NCI-H1694 treated with DMSO at 0.1 percent for 48 hours (cell line): Measurements from ENCODE around the gene HES4.
"Not testable (repeated sequence)": the region's sequence is repeated elsewhere in the genome, so short reads cannot be mapped to it uniquely, and the experiment has no call there.

Experiments
- DNase-seq: peaks from one replicate; lab custom pipeline; 2025; lab: John Stamatoyannopoulos, UW

Gene HES4

DNA sequence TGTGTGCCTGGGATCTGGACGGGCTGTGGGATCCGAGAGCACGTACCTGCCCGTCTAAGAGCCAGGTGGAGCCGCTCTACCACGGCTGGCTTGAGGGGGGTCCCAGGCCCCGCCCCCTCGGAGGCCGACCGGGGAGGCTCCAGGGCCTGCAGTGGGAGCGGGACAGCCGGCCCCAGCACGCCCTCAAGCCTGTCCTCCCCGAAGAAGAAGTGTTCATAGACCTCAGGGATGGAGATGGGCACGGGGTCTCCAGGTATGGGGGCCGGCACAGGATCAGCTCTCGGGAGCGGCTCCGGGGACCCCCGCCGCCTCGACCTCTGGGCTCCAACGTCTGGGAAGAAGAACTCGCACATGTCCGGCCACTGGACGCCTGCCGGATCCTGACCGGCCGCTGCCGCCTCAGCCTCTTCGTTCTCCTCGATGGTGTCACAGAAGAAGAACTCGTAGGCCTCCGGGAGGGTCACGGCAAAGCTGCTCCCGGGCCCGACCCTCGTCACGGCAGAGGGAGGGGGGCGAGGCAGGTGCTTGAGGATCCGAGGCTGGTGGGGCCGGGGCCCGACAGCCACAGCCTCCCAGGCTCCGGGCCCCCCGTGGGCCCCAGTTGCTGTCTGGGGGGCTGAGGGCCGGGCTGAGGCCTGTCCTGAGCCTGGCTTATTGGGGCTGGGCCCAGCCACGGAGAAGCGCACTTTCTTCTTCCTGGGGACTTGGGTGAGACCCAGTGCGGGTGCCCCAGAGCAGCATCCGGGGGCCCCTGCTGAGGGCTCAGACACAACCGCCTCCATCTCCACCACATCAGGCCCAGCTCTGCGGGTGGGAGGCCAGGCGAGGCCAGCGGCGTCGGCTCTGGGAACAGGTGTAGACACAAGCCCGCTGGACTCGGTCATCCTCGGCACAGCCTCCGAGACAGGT is 20.8 kb downstream of the HES4 start:
- no peak for DNase-seq

DNA sequence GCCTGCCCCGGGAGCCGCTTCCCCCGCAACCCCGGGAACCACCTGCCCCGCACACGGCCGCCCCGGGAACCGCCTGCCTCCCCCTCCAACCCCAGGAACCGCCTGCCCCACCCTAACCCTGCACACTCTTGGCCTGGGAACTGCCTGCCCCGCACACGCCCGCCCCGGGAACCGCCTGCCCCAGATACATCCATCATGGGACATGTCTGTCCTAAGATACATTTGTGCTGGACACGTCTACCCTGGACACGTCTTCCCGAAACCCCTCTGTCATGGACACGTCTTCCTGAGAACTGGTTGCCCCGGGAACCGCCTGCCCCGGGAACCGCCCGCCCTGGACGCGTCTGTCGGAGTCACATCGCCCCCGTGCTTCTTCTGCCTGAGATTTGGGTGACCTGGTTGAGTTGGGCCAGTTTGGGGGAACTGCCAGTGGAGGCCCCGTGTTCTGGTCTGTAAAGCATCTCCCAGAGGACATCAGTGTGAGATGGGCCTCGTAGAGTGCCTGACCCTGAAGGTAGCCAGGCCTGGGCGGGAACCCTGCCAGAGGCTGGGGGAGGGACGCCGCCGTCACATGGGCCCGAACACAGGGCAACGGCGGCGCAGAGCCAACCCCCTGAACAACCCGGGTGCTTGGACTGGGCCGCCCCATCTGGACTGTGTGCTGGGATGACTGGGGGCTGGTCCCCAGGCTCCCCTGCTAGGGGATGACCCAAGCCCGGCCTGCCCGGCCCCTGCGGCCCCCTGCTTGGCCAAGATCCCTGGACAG is 21.6 kb downstream of the HES4 start:
- DNase-seq: no peak

DNA sequence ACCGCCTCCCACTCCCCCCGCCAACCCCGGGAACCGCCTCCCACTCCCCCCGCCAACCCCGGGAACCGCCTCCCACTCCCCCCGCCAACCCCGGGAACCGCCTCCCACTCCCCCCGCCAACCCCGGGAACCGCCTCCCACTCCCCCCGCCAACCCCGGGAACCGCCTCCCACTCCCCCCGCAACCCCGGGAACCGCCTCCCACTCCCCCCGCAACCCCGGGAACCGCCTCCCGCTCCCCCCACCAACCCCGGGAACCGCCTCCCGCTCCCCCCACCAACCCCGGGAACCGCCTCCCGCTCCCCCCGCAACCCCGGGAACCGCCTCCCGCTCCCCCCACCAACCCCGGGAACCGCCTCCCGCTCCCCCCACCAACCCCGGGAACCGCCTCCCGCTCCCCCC is 23.1 kb downstream of the HES4 start:
- not testable (repeated sequence) for DNase-seq

DNA sequence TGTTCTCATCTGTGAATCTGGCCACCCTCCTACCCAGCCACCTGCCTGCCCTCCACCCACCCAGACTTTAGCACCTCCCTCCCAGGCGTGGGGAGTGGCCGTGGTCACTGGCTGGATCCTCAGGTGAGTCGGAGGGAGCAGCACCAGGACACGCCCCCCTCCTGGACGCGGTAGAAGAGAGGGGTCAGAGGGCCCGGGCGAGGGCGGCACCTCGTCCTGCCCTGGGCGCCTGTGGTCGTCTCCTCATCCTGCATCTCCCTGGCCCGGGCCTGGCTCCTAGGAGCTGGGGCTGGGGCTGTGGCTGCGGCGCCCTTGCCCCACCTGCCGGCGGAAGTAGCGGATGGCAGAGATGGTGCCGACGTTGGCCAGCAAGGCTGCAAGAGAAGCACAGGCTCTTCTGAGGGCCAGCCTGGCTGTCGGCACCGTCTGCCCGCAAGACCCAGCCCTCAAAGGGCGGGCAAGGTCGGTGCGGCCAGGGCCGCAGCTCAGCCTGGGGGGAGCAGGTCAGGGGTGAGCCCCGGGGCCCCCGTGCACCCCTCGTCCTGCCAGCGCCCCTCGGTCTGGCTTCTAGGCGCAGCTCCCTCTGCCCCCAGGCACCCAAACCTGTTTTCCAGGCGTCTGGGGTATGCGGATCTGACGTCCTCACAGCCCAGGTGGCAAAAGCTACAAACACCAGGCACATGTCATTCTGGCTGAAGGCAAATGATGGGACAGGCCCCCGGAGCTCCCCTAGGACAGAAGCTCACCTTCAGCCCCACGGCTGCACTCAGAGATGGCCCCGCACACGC is 23.8 kb downstream of the HES4 start:
- DNase-seq: no peak

GRCh38 chr1:975365-975764 is 24.5 kb downstream of the HES4 start:
- DNase-seq: no peak

DNA sequence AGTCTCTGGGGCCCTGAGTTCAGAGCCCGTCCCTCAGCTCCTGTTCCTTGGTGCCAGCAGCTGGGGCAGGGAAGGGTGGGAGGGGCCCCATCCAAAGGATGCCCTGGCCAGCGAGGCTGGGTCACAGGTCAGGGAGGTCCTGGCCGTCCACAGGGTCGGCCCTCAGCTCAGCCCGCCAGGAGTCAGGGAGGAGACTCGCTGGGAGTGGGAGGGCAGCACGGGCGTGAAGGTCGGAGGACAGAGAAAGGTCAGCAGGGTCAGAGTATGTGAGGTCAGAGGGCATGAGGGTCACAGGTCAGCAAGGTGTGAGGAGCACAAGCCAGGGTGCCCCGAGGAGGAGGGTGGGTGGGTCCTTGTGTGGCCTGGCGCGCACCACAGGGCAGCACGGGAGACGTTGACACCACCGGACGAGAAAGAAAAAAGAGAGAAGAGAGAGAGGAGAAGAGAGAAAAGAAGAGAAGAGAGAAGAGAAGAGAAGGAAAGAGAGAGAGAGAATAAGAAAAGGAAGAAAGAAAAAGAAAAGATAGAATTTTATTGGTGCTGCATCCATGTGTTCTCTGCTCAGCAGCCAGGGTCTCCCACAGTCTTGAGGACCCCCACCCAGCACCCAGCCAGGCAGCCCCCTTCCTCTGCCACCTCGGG is 25.1 kb downstream of the HES4 start:
- no peak for DNase-seq

DNA sequence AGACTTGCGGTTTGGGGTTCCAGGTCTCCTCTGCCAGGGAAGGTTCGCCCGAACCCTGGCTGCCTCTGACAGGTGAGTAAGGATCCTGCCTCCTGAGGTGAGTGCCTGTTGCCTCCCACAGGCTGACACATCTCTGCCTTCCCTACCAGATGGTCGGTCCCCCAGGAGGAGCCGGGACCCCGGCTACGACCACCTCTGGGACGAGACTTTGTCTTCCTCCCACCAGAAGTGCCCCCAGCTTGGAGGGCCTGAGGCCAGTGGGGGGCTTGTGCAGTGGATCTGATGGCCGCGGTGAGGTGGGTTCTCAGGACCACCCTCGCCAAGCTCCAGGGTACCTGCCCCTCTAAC is 25.6 kb downstream of the HES4 start:
- no peak for DNase-seq

GRCh38 chr1:973459-974292 is 26.2 kb downstream of the HES4 start:
- no peak for DNase-seq

GRCh38 chr1:972726-973458 is 27.0 kb downstream of the HES4 start:
- no peak for DNase-seq

DNA sequence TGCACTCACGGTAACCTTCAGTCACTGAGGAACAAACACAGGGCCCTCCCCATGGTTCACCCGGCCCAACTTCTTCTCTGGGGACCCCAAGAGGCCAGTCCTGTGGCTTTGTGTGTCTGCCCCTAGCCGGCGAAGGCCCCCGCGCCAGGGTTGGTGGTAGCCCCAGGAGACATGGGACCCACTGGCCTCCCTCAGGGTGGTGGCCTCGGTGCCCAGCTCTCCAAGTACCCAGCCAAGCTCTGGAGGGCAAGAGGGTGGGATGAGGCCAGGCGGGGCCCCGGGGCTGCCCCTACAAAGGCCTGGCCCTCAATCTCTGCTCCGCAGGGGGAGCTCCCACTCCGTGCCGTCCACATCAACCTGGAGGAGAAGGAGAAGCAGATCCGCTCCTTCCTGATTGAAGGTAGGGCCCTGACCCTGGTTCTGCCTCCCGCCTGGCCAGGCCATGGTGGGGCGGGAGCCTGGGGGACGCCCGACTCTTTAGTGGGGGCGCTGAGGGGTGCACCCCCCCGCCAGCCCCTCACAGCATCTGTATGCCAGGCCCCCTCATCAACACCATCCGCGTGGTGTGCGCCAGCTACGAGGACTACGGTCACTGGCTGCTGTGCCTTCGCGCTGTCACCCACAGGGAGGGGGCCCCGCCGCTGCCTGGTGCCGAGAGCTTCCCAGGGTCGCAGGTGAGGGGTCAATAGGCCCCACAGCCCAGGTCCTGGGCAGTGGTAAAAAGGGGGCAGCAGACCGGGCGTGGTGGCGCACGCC is 28.0 kb downstream of the HES4 start:
- no peak for DNase-seq

GRCh38 chr1:970973-971730 is 28.7 kb downstream of the HES4 start:
- DNase-seq: no peak

- no peak for DNase-seq
Observed at GRCh38 chr1:970242-970972, 29.5 kb downstream of the HES4 start.

GRCh38 chr1:969260-969855 is 30.5 kb downstream of the HES4 start:
- no peak for DNase-seq

- DNase-seq: no peak
Observed at GRCh38 chr1:967466-968343, 32.2 kb downstream of the HES4 start.

DNA sequence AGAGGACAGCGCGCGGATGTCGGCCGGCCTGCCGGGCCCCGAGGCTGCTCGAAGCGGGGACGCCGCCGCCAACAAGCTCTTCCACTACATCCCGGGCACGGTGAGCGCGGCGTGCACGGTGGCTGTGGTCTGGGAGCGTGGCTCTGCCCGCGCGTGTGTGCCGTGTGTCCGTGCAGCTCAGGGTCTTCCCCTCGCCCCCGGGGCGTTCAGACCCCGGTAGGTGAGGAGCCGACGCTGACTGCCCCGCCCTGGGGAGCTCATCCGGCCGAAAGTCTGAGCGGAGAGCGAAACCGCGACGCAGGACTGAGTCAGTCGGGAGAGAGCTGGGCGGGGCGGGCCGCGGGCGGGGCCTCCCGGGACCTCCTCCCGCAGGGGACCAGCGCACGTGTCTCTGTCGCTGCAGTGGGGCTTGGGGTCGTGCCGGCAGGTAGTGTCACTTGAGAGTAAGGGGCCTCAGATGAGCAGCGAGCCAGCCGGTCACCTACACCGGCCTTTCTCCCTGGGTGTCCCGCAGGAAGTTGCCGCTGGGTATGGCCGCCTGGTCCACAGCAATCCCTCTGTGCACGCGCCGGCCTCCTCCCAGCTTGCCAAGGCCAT is 33.1 kb downstream of the HES4 start:
- DNase-seq: no peak

DNA sequence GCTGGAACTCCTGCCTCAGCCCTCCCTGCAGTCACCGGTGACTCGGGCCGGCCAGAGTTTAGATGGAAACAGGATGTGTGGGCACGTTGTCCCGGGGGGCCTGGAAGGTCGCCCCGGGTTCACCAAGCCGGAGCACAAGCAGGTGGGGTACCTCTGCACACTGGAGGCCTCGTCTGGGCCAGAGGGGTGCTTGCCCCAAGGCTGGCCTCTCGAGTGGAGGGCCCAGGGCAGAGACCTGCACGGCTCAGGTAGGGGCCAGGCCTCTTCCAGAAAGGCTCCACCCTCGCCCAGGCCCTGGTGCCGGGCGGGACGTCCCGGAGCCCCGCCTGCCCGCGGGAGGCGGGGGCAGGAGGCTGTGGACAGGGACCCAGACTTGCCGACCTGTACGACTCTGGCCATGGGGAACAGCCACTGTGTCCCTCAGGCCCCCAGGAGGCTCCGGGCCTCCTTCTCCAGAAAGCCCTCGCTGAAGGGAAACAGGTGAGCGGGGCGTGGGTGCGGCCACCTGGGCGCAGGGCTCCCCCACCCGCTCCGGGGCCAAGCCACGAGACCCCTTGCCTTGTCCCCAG is 33.7 kb downstream of the HES4 start, which contains the start of gene PLEKHN1:
Gene PLEKHN1, plus strand, starts transcription at position 348 of the 569 bp plus-strand sequence. Its CDS starts 50 bp downstream, at position 398.
- no peak for DNase-seq
